Neural crest cell (in vitro differentiated cells): ENCODE measurements around the gene JARID2. TPM values are rescaled to one million over a fixed set of nuclear protein-coding genes. Genes with fewer than 3 reads are reported as not detected.

Experiments
- DNase-seq: peaks from one replicate; pipeline ENCODE4 v3.0.0; 2021; ENCODE audit warnings: low read depth, mixed read lengths, low spot score
- H3K27ac Mint-ChIP-seq: one replicate; pipeline ENCODE4 v1.8.0; 2021; ENCODE audit warnings: mild to moderate bottlenecking, mixed read lengths; ENCODE audit not compliant: unreplicated experiment
- H3K27me3 Mint-ChIP-seq: 2 replicates; pipeline ENCODE4 v1.8.0; 2021; ENCODE audit warnings: low read depth, mild to moderate bottlenecking, mixed read lengths
- H3K36me3 Mint-ChIP-seq: 2 replicates; pipeline ENCODE4 v1.8.0; 2021; ENCODE audit warnings: low read depth, mild to moderate bottlenecking, mixed read lengths
- H3K4me1 Mint-ChIP-seq: 2 replicates; pipeline ENCODE4 v1.8.0; 2021; ENCODE audit warnings: mixed read lengths
- H3K4me3 Mint-ChIP-seq: one replicate; pipeline ENCODE4 v1.8.0; 2021; ENCODE audit warnings: mild to moderate bottlenecking, mixed read lengths
- H3K9me3 Mint-ChIP-seq: 2 replicates; pipeline ENCODE4 v1.8.0; 2021; ENCODE audit warnings: mixed read lengths
- CTCF ChIP-seq: fragments of 200-600 bp; sonication (generic); conservative IDR thresholded peaks from 2 replicates; pipeline ENCODE4 v1.5.0; 2021; ENCODE audit warnings: antibody characterized with exemption, mild to moderate bottlenecking
- total RNA-seq: library from RNA; stranded (reverse); gene quantifications from 2 replicates; pipeline ENCODE4 v1.2.1, GENCODE V29; 2021

Gene JARID2
- total RNA-seq, 1 donor from 2014 or later, result 33.9 TPM

GRCh38 chr6:15409301-15410125, 163.6 kb downstream of the JARID2 start:
- peaks cover 23% of the 10 kb centered on the region for H3K36me3 Mint-ChIP-seq
- no peak for TF ChIP-seq CTCF
- no peak overlapping the region for H3K27ac Mint-ChIP-seq
- H3K4me3 Mint-ChIP-seq, result no peak overlapping the region
- H3K9me3 Mint-ChIP-seq, result no peaks in the 10 kb centered on the region
- peaks cover 71% of the 10 kb centered on the region for H3K4me1 Mint-ChIP-seq
- no peak for DNase-seq
- H3K27me3 Mint-ChIP-seq, result no peaks in the 10 kb centered on the region

- Mint-ChIP-seq H3K4me1 (peaks cover 67% of the 10 kb centered on the region), H3K27me3 (no peaks in the 10 kb centered on the region), H3K36me3 (peaks cover 24% of the 10 kb centered on the region), H3K9me3 (no peaks in the 10 kb centered on the region), H3K27ac (no peak overlapping the region), H3K4me3 (no peak overlapping the region)
- TF ChIP-seq CTCF, result no peak
- DNase-seq, result no peak
These were observed 164.2 kb downstream of the JARID2 start for GRCh38 chr6:15410126-15410391.

GRCh38 chr6:15410752-15411151, 164.9 kb downstream of the JARID2 start:
- Mint-ChIP-seq H3K36me3 (peaks cover 24% of the 10 kb centered on the region), H3K27ac (no peak overlapping the region), H3K27me3 (no peaks in the 10 kb centered on the region), H3K9me3 (no peaks in the 10 kb centered on the region), H3K4me3 (no peak overlapping the region), H3K4me1 (peaks cover 60% of the 10 kb centered on the region)
- no peak for DNase-seq
- TF ChIP-seq CTCF, result no peak

GRCh38 chr6:15411766-15412165, 165.9 kb downstream of the JARID2 start:
- no peak overlapping the region for H3K4me3 Mint-ChIP-seq
- H3K27ac Mint-ChIP-seq, result no peak overlapping the region
- no peak for DNase-seq
- H3K27me3 Mint-ChIP-seq, result no peaks in the 10 kb centered on the region
- TF ChIP-seq CTCF, result no peak
- peaks cover 26% of the 10 kb centered on the region for H3K36me3 Mint-ChIP-seq
- H3K4me1 Mint-ChIP-seq, result peaks cover 54% of the 10 kb centered on the region
- H3K9me3 Mint-ChIP-seq, result peaks cover 1% of the 10 kb centered on the region

- no peaks in the 10 kb centered on the region for H3K27me3 Mint-ChIP-seq
- no peak overlapping the region for H3K4me3 Mint-ChIP-seq
- peaks cover 5% of the 10 kb centered on the region for H3K9me3 Mint-ChIP-seq
- no peak for TF ChIP-seq CTCF
- H3K27ac Mint-ChIP-seq, result no peak overlapping the region
- DNase-seq, result no peak
- H3K36me3 Mint-ChIP-seq, result peaks cover 34% of the 10 kb centered on the region
- peaks cover 49% of the 10 kb centered on the region for H3K4me1 Mint-ChIP-seq
These were observed 166.9 kb downstream of the JARID2 start for GRCh38 chr6:15412767-15413166.
